ENCODE results near the gene ZC3H18. TPM values are rescaled to one million over a fixed set of nuclear protein-coding genes. Genes with fewer than 3 reads are reported as not detected.

ZC3H18 gene
- total and polyA plus RNA-seq, 2 donors from 2014 or later, result 11.4 to 38.2 TPM

GRCh38 chr16:88593489-88593888, 23.3 kb downstream of the ZC3H18 start:
- Histone ChIP-seq H3K4me3 (ENCODE audit: low read length in 3 of 3) (no peak overlapping the region), H3K4me1 (ENCODE audit: control insufficient read depth in 2 of 3, insufficient read depth in 2 of 3, low read depth in 1 of 3, low read length in 3 of 3) (no peaks in the 10 kb centered on the region), H3K9ac (ENCODE audit: low read length in 3 of 3) (no peak overlapping the region), H3K27me3 (ENCODE audit: control insufficient read depth, insufficient read depth, low read length) (no peaks in the 10 kb centered on the region), H3K27ac (ENCODE audit: low read depth in 2 of 2, low read length in 2 of 2) (no peak overlapping the region), H3K9me3 (ENCODE audit: control insufficient read depth in 2 of 3, insufficient read depth in 1 of 3, low read length in 3 of 3) (no peaks in the 10 kb centered on the region), H3K36me3 (ENCODE audit: control insufficient read depth in 2 of 3, insufficient read depth in 3 of 3, low read length in 3 of 3) (peaks cover 2 to 25% (median 15%) of the 10 kb centered on the region in 3 donors)
- TF ChIP-seq CTCF (IDR thresholded peaks at IDR 0.05; ENCODE audit: borderline replicate concordance, extremely low read depth, insufficient read depth), result no peak
- intact Hi-C loops (cut with DNase I), result no loop called here
- FAIRE-seq (no peak), DNase-seq (no peak)

GRCh38 chr16:88593910-88594309, 23.7 kb downstream of the ZC3H18 start:
- no peaks in the 10 kb centered on the region for H3K9me3 ChIP-seq (ENCODE audit: control insufficient read depth in 2 of 3, insufficient read depth in 1 of 3, low read length in 3 of 3)
- no peak for TF ChIP-seq CTCF (IDR thresholded peaks at IDR 0.05; ENCODE audit: borderline replicate concordance, extremely low read depth, insufficient read depth)
- no peaks in the 10 kb centered on the region for H3K27me3 ChIP-seq (ENCODE audit: control insufficient read depth, insufficient read depth, low read length)
- no peak for DNase-seq
- intact Hi-C loops (cut with DNase I), result no loop called here
- H3K4me1 ChIP-seq (ENCODE audit: control insufficient read depth in 2 of 3, insufficient read depth in 2 of 3, low read depth in 1 of 3, low read length in 3 of 3), result no peaks in the 10 kb centered on the region
- no peak overlapping the region for H3K27ac ChIP-seq (ENCODE audit: low read depth in 2 of 2, low read length in 2 of 2)
- H3K4me3 ChIP-seq (ENCODE audit: low read length in 3 of 3), result no peak overlapping the region
- no peak for FAIRE-seq
- H3K9ac ChIP-seq (ENCODE audit: low read length in 3 of 3), result no peak overlapping the region
- peaks cover 2 to 25% (median 15%) of the 10 kb centered on the region in 3 donors for H3K36me3 ChIP-seq (ENCODE audit: control insufficient read depth in 2 of 3, insufficient read depth in 3 of 3, low read length in 3 of 3)

- H3K4me3 ChIP-seq (ENCODE audit: low read length in 3 of 3), result no peak overlapping the region
- no peak for FAIRE-seq
- H3K27me3 ChIP-seq (ENCODE audit: control insufficient read depth, insufficient read depth, low read length), result no peaks in the 10 kb centered on the region
- no peak overlapping the region for H3K9ac ChIP-seq (ENCODE audit: low read length in 3 of 3)
- peaks cover 2 to 20% (median 15%) of the 10 kb centered on the region in 3 donors for H3K36me3 ChIP-seq (ENCODE audit: control insufficient read depth in 2 of 3, insufficient read depth in 3 of 3, low read length in 3 of 3)
- no peaks in the 10 kb centered on the region for H3K9me3 ChIP-seq (ENCODE audit: control insufficient read depth in 2 of 3, insufficient read depth in 1 of 3, low read length in 3 of 3)
- no peak for DNase-seq
- H3K4me1 ChIP-seq (ENCODE audit: control insufficient read depth in 2 of 3, insufficient read depth in 2 of 3, low read depth in 1 of 3, low read length in 3 of 3), result peaks cover 0 to 3% (median 0%) of the 10 kb centered on the region in 3 donors
- H3K27ac ChIP-seq (ENCODE audit: low read depth in 2 of 2, low read length in 2 of 2), result no peak overlapping the region
- intact Hi-C loops (cut with DNase I), result no loop called here
- no peak for TF ChIP-seq CTCF (IDR thresholded peaks at IDR 0.05; ENCODE audit: borderline replicate concordance, extremely low read depth, insufficient read depth)
Measured at GRCh38 chr16:88595101-88595500, 24.9 kb downstream of the ZC3H18 start.

- no peak for TF ChIP-seq CTCF (IDR thresholded peaks at IDR 0.05; ENCODE audit: borderline replicate concordance, extremely low read depth, insufficient read depth)
- H3K36me3 ChIP-seq (ENCODE audit: control insufficient read depth in 2 of 3, insufficient read depth in 3 of 3, low read length in 3 of 3), result peaks cover 0 to 20% (median 15%) of the 10 kb centered on the region in 3 donors
- no peak overlapping the region for H3K27ac ChIP-seq (ENCODE audit: low read depth in 2 of 2, low read length in 2 of 2)
Measured at GRCh38 chr16:88595921-88596320, 25.7 kb downstream of the ZC3H18 start.

More at GRCh38 chr16:88595921-88596320, 25.7 kb downstream of the ZC3H18 start:
- no peaks in the 10 kb centered on the region for H3K27me3 ChIP-seq (ENCODE audit: control insufficient read depth, insufficient read depth, low read length)
- H3K9ac ChIP-seq (ENCODE audit: low read length in 3 of 3), result no peak overlapping the region
- FAIRE-seq, result no peak
- no peak overlapping the region for H3K4me3 ChIP-seq (ENCODE audit: low read length in 3 of 3)
- intact Hi-C loops (cut with DNase I), result no loop called here
- no peak for DNase-seq
- peaks cover 0 to 3% (median 0%) of the 10 kb centered on the region in 3 donors for H3K4me1 ChIP-seq (ENCODE audit: control insufficient read depth in 2 of 3, insufficient read depth in 2 of 3, low read depth in 1 of 3, low read length in 3 of 3)
- H3K9me3 ChIP-seq (ENCODE audit: control insufficient read depth in 2 of 3, insufficient read depth in 1 of 3, low read length in 3 of 3), result no peaks in the 10 kb centered on the region

All from kidney (tissue), 14 donors.